Measurements from ENCODE around the gene NID1. TPM values are rescaled to one million over a fixed set of nuclear protein-coding genes. Genes with fewer than 3 reads are reported as not detected.

Gene NID1
- total and polyA plus RNA-seq, 2 of the 4 experiments (the other 2 are of a cell fraction), result 21.9 to 83.3 TPM

DNA sequence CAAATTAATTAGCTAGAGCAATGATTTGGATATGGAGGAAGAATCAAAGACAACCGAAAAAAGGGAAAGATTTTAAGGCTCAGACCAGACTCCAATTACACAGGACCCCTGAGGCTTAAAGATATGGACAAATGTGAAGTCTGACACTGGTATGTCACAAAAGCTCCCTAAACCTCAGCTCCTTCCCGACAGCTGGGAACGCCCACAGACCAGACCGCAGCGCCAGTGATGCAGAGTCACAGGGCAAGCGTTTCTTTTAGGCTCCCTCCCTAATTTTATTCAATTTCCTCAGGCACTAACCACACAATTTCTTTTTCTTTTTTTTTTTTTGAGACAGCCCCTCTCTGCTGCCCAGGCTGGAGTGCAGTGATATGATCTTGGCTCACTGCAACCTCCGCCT lies 40.2 kb downstream of the NID1 start:
- H2BK120ac ChIP-seq (ENCODE audit: low read depth, low read length), result no peak overlapping the region
- no peak overlapping the region for H2BK5ac ChIP-seq (ENCODE audit: low read depth, low read length, poor library complexity, severe bottlenecking)
- no peak overlapping the region for H3K23ac ChIP-seq (ENCODE audit: low read depth, low read length)
- no peak for TF ChIP-seq RCOR1 (IDR thresholded peaks at IDR 0.05; ENCODE audit: insufficient replicate concordance, low read length)
- TF ChIP-seq MXI1 (IDR thresholded peaks at IDR 0.05; ENCODE audit: borderline replicate concordance, low read depth, low read length), result no peak
- TF ChIP-seq, protein P1, sequence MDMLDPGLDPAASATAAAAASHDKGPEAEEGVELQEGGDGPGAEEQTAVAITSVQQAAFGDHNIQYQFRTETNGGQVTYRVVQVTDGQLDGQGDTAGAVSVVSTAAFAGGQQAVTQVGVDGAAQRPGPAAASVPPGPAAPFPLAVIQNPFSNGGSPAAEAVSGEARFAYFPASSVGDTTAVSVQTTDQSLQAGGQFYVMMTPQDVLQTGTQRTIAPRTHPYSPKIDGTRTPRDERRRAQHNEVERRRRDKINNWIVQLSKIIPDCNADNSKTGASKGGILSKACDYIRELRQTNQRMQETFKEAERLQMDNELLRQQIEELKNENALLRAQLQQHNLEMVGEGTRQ (IDR thresholded peaks at IDR 0.05; ENCODE audit: low read depth, low read length), result no peak
- no peak for TF ChIP-seq ELK1 (IDR thresholded peaks at IDR 0.05; ENCODE audit: borderline replicate concordance, low read depth, low read length)
- no peak for TF ChIP-seq SMC3 (IDR thresholded peaks at IDR 0.05; ENCODE audit: low read depth, low read length)
- TF ChIP-seq BHLHE40 (IDR thresholded peaks at IDR 0.05; ENCODE audit: low read depth, low read length), result no peak
- TF ChIP-seq RFX5 (IDR thresholded peaks at IDR 0.05; ENCODE audit: low read depth, low read length), result no peak
- H3K56ac ChIP-seq (ENCODE audit: extremely low read depth, insufficient read depth, low read length), result no peak overlapping the region
- no peak overlapping the region for H3K18ac ChIP-seq (ENCODE audit: low read depth, low read length)
- H3K4ac ChIP-seq (ENCODE audit: low read depth, low read length), result no peak overlapping the region
- BruUV-seq (replicated peaks), result no TSS peak
- DNase-seq, result no peak
- no peak for ATAC-seq (ENCODE audit: low read depth)
- intact Hi-C loops (cut with micrococcal nuclease), result no loop called here
- H2AK9ac ChIP-seq (replicated peaks; ENCODE audit: low read depth, low read length, poor library complexity), result no peak overlapping the region
- no peak overlapping the region for H4K8ac ChIP-seq (ENCODE audit: low read depth in 2 of 2, low read length in 2 of 2)
- H3K79me1 ChIP-seq (ENCODE audit: low read depth in 1 of 2, low read length in 2 of 2), result peaks cover 0 to 13% of the 10 kb centered on the region in 2 experiments; a peak in 3 of 4 replicates
- peaks cover 7% of the 10 kb centered on the region; the same call in 1 of the 2 replicates for H3K4me1 ChIP-seq (ENCODE audit: control insufficient read depth, insufficient read depth, low read length)
- H2AFZ ChIP-seq (replicated peaks; ENCODE audit: low read length, poor library complexity), result no peak overlapping the region
- dilution Hi-C loops (cut with HindIII; ENCODE audit: low sequenced_read_pairs, unreplicated experiment), result no loop called here
- no peaks in the 10 kb centered on the region for H3K27me3 ChIP-seq (ENCODE audit: control insufficient read depth, insufficient read depth, low read length)
- ChIA-PET POLR2A (ENCODE audit: unreplicated experiment) (no interaction called here), CTCF (interaction anchor here (1.0 kb wide), 1 partner anchor 53 kb away, joined by 3 read pairs; no protein-coding TSS in a partner anchor)
- no peak overlapping the region for H4K91ac ChIP-seq (ENCODE audit: insufficient read depth, low read depth, low read length)
- in situ Hi-C loops (cut with MboI; ENCODE audit: low sequenced_read_pairs), result no loop called here
- peaks cover 12% of the 10 kb centered on the region for H3K9me1 ChIP-seq (ENCODE audit: insufficient read depth, low read length)
- no peak overlapping the region for H3K4me2 ChIP-seq (ENCODE audit: low read depth, low read length)
- no peak overlapping the region for H2BK15ac ChIP-seq (ENCODE audit: low read depth, low read length)
- H3K14ac ChIP-seq (replicated peaks; ENCODE audit: low read depth, low read length), result no peak overlapping the region
- H3K36me3 ChIP-seq (ENCODE audit: control insufficient read depth, insufficient read depth, low read length), result peaks cover 41% of the 10 kb centered on the region
- 97% methylated on average over 4 of the region's 7 CpGs; no CpG with 5 or more reads in 1 of the 2 experiments for WGBS, 2 experiments (ENCODE audit: extremely low coverage in 2 of 2, insufficient read length in 1 of 2)
- no peak overlapping the region for H3K27ac ChIP-seq (ENCODE audit: insufficient read depth, low read length)
- no peak overlapping the region for H2BK20ac ChIP-seq (ENCODE audit: low read depth, low read length)
- H3K9ac ChIP-seq (ENCODE audit: low read depth, low read length), result no peak overlapping the region
- no peaks in the 10 kb centered on the region for H4K20me1 ChIP-seq (ENCODE audit: insufficient read depth, low read length)
- H3K4me3 ChIP-seq (ENCODE audit: insufficient read depth, low read depth, low read length), result no peak overlapping the region
- H3K9me3 ChIP-seq (ENCODE audit: control insufficient read depth, insufficient read depth, low read length), result no peaks in the 10 kb centered on the region
- no peak overlapping the region for H4K5ac ChIP-seq (ENCODE audit: low read depth, low read length)
- H2AK5ac ChIP-seq (ENCODE audit: low read depth, low read length), result no peak overlapping the region
